Bronchial epithelial cell (primary cell): ENCODE results near the gene TRUB2. TPM values are rescaled to one million over a fixed set of nuclear protein-coding genes. Genes with fewer than 3 reads are reported as not detected.

Source experiments
- DNase-seq: peaks from one replicate; pipeline ENCODE4 v3.0.0-alpha.2; 2010; ENCODE audit warnings: low read depth
- FAIRE-seq: peaks from 2 replicates; lab custom pipeline; 2011; peaks lifted over from hg19 to GRCh38; lab: Jason Lieb, UNC
- H3K27me3 ChIP-seq: 2 replicates; pipeline ENCODE4 v1.5.1; 2011; ENCODE audit warnings: low read length; ENCODE audit not compliant: control insufficient read depth, insufficient read depth
- H3K36me3 ChIP-seq: 2 replicates; pipeline ENCODE4 v1.5.1; 2011; ENCODE audit warnings: low read length; ENCODE audit not compliant: control insufficient read depth, insufficient read depth
- H3K4me3 ChIP-seq: 2 replicates; pipeline ENCODE4 v1.5.1; 2011; ENCODE audit warnings: mild to moderate bottlenecking, low read depth, low read length, control low read depth
- CTCF ChIP-seq: IDR thresholded peaks from 2 replicates; pipeline ENCODE4 v1.5.1; 2011; ENCODE audit warnings: mild to moderate bottlenecking, moderate library complexity, low read length, control low read depth, inconsistent platforms; ENCODE audit not compliant: insufficient read depth, severe bottlenecking
- total RNA-seq: library from RNA; depleted of rRNA; stranded (reverse); fragments of >200 nt; gene quantifications from 2 replicates; pipeline ENCODE4 v1.2.1, GENCODE V29; 2014

TRUB2 gene
- total RNA-seq, 1 donor from 2014 or later, result 19.2 TPM

GRCh38 chr9:128358090-128358489 lies 35.8 kb upstream of the TRUB2 start:
- FAIRE-seq, result no peak
- no peak for DNase-seq
- no peak for TF ChIP-seq CTCF
- Histone ChIP-seq H3K27me3 (no peaks in the 10 kb centered on the region), H3K4me3 (no peak overlapping the region), H3K36me3 (peaks cover 20% of the 10 kb centered on the region)

- no peak for FAIRE-seq
Measured at GRCh38 chr9:128355451-128355850, 33.2 kb upstream of the TRUB2 start.

GRCh38 chr9:128349772-128350171 lies 27.5 kb upstream of the TRUB2 start:
- FAIRE-seq (no peak), DNase-seq (no peak)
- Histone ChIP-seq H3K27me3 (no peaks in the 10 kb centered on the region), H3K4me3 (no peak overlapping the region), H3K36me3 (peaks cover 51% of the 10 kb centered on the region)
- no peak for TF ChIP-seq CTCF

More at GRCh38 chr9:128355451-128355850, 33.2 kb upstream of the TRUB2 start:
- Histone ChIP-seq H3K27me3 (no peaks in the 10 kb centered on the region), H3K36me3 (peaks cover 28% of the 10 kb centered on the region), H3K4me3 (no peak overlapping the region)
- no peak for DNase-seq
- TF ChIP-seq CTCF, result no peak

GRCh38 chr9:128349125-128349524 lies 26.9 kb upstream of the TRUB2 start:
- DNase-seq, result no peak
- FAIRE-seq, result no peak
- Histone ChIP-seq H3K36me3 (peaks cover 54% of the 10 kb centered on the region), H3K27me3 (no peaks in the 10 kb centered on the region), H3K4me3 (no peak overlapping the region)
- TF ChIP-seq CTCF, result no peak

- TF ChIP-seq CTCF, result no peak
- Histone ChIP-seq H3K36me3 (peaks cover 54% of the 10 kb centered on the region), H3K27me3 (no peaks in the 10 kb centered on the region), H3K4me3 (no peak overlapping the region)
- DNase-seq (no peak), FAIRE-seq (no peak)
Measured at GRCh38 chr9:128344931-128345605, 22.8 kb upstream of the TRUB2 start.

GRCh38 chr9:128343855-128344254 lies 21.6 kb upstream of the TRUB2 start:
- Histone ChIP-seq H3K36me3 (peaks cover 48% of the 10 kb centered on the region), H3K27me3 (no peaks in the 10 kb centered on the region), H3K4me3 (no peak overlapping the region)
- FAIRE-seq, result no peak
- TF ChIP-seq CTCF, result no peak
- no peak for DNase-seq
